Ramos (cell line): Measurements from ENCODE around the gene ZFHX3.

ENCODE experiments used
- in situ Hi-C: fragments of 300-500 bp; cut with MboI; formaldehyde crosslinking; loops from one replicate; pipeline ENCODE4 v1.14.3; 2022; ENCODE audit warnings: low sequenced_read_pairs; ENCODE audit not compliant: unreplicated experiment

Gene ZFHX3

GRCh38 chr16:72985148-72985941 is 62.6 kb downstream of the ZFHX3 start:
- in situ Hi-C loops, result no loop called here

GRCh38 chr16:72983728-72984350 is 64.1 kb downstream of the ZFHX3 start:
- in situ Hi-C loops, result no loop called here

- in situ Hi-C loops, result no loop called here
These were observed 64.7 kb downstream of the ZFHX3 start for GRCh38 chr16:72983241-72983640.

GRCh38 chr16:72979974-72980373 is 68.0 kb downstream of the ZFHX3 start:
- in situ Hi-C loops, result no loop called here

- in situ Hi-C loops, result no loop called here
These were observed 69.7 kb downstream of the ZFHX3 start for GRCh38 chr16:72978212-72978611.

- in situ Hi-C loops, result no loop called here
These were observed 70.8 kb downstream of the ZFHX3 start for GRCh38 chr16:72977127-72977526.

- in situ Hi-C loops, result no loop called here
These were observed 71.4 kb downstream of the ZFHX3 start for GRCh38 chr16:72976438-72977064.

- in situ Hi-C loops, result no loop called here
These were observed 72.0 kb downstream of the ZFHX3 start for GRCh38 chr16:72975809-72976437.

- in situ Hi-C loops, result no loop called here
These were observed 73.7 kb downstream of the ZFHX3 start for GRCh38 chr16:72974142-72974769.

GRCh38 chr16:72972878-72973571 is 74.9 kb downstream of the ZFHX3 start:
- in situ Hi-C loops, result no loop called here

GRCh38 chr16:72971370-72971769 is 76.6 kb downstream of the ZFHX3 start:
- in situ Hi-C loops, result no loop called here

GRCh38 chr16:72970656-72971055 is 77.3 kb downstream of the ZFHX3 start:
- in situ Hi-C loops, result no loop called here

GRCh38 chr16:72969812-72970211 is 78.1 kb downstream of the ZFHX3 start:
- in situ Hi-C loops, result no loop called here

GRCh38 chr16:72969146-72969545 is 78.8 kb downstream of the ZFHX3 start:
- in situ Hi-C loops, result no loop called here

- in situ Hi-C loops, result no loop called here
These were observed 80.0 kb downstream of the ZFHX3 start for GRCh38 chr16:72967941-72968340.

- in situ Hi-C loops, result no loop called here
These were observed 84.2 kb downstream of the ZFHX3 start for GRCh38 chr16:72963533-72964315.

GRCh38 chr16:72962347-72962746 is 85.6 kb downstream of the ZFHX3 start:
- in situ Hi-C loops, result no loop called here

- in situ Hi-C loops, result no loop called here
These were observed 86.1 kb downstream of the ZFHX3 start for GRCh38 chr16:72961863-72962262.
